A673 (cell line): Measurements from ENCODE around the gene CHRD.

ENCODE experiments used
- CTCF ChIP-seq: fragments of 300-800, 200-600 bp; sonication (generic); conservative IDR thresholded peaks from 2 replicates; pipeline ENCODE4 v1.5.1; 2017; ENCODE audit warnings: low read depth, mild to moderate bottlenecking, antibody characterized with exemption, low read length, moderate library complexity, mixed read lengths
- EZH2 ChIP-seq: fragments of 200-600 bp; sonication (generic); IDR thresholded peaks from 2 replicates; pipeline ENCODE4 v1.6.1; 2017; ENCODE audit warnings: borderline replicate concordance, low read depth, mild to moderate bottlenecking, mixed read lengths, antibody characterized with exemption, low read length; ENCODE audit not compliant: poor library complexity, severe bottlenecking

GRCh38 chr3:184333190-184333589 lies 46.7 kb upstream of the CHRD start:
- TF ChIP-seq CTCF (no peak), EZH2 (no peak)
